Right ventricle myocardium superior (tissue), 1 donor: ENCODE results near the gene PRKD3. TPM values are rescaled to one million over a fixed set of nuclear protein-coding genes. Genes with fewer than 3 reads are reported as not detected.
"Not testable (repeated sequence)": the region's sequence is repeated elsewhere in the genome, so short reads cannot be mapped to it uniquely, and the experiment has no call there.

ENCODE experiments used
- ATAC-seq: fragments of 200-7000 bp; cut with Tn5 transposase; one replicate; pipeline ENCODE4 v1.9.1; 2020; ENCODE audit warnings: mild to moderate bottlenecking; ENCODE audit not compliant: poor library complexity
- DNase-seq: peaks from one replicate; pipeline ENCODE4 v3.0.0-alpha.2; 2020
- intact Hi-C: fragments of 100-400 bp; cut with DNase I; formaldehyde crosslinking; loops from one replicate; pipeline ENCODE4 v1.11.2; 2022
- total RNA-seq: library from RNA; stranded (reverse); fragmentation: NEBNext Ultra II Directional; extraction: Animal tissue kit (Norgen Biotek cat#: 25700); gene quantifications from one replicate; pipeline ENCODE4 v1.2.1, GENCODE V29; 2021
- donor health status: DM: no; HTN: yes; CAD: no; lungs with severe emphysema.

Gene PRKD3
- total RNA-seq, 1 donor from 2014 or later: 10.4 TPM

DNA sequence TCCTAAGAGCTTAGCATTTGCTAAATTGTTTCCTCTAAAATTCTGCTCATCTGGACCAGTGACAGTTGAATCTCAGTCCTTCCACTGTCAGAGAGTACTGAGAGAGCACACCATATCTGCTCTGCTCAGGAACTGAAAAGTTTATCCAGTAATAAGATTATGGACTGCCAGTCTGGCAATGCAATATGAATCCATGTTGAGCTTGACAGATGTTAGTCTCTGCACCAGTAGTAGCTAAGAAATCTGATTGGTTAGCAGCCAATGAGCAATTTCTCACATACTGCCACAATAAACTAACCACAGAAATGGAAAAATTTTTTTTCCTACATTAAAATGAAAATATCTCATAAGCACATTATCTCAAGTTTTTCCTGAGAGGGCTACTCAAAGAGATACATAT lies 2.3 kb downstream of the PRKD3 start:
- ATAC-seq: no peak
- intact Hi-C loops: loop anchor here (10.0 kb wide), 1 partner anchor 1052 kb away; the partner anchor contains the start of gene ATL2
- no peak for DNase-seq

- intact Hi-C loops: loop anchor here (10.0 kb wide), 1 partner anchor 1054 kb away; the partner anchor contains the start of gene ATL2
- no peak for ATAC-seq
- DNase-seq: no peak
These were observed 3.5 kb downstream of the PRKD3 start for GRCh38 chr2:37321029-37321682.

DNA sequence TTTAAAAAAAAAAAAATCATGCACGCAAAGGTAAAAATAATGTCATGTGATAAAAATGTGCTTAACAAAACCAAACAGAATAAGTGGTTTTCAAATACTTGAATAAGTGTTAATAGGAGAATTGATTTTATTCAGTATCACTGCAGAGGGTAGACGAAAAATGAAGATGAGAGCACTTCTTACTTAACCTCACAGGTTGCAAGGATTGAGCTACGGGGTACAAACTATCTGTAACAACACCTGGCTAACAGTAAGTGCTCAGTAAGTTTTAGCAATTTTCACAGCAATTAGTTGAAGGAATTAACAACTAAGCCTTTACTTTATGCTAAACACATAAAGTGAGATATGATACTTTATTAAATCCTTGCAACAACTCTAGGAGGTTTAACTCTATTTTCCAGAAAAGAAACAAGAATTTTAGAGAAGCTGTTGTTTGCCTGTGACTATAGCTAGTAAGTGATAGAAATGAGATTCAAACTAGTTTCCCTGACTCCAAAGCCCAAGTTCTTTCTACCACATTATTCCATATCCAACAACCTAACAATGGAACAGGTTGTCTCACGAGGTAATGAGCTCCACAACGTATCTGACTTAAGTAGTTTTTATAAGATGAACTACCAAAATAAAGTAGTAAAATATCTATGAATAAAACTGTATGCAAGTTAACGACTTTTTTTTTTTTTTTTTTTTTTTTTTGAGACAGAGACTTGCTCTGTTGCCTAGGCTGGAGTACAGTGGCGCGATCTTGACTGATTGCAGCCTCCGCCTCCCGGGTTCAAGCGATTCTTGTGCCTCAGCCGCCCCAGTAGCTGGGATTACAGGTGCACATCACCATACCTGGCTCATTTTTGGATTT lies 4.7 kb downstream of the PRKD3 start:
- DNase-seq (no peak), ATAC-seq (no peak)
- intact Hi-C loops: loop anchor here (10.0 kb wide), 1 partner anchor 1055 kb away; the partner anchor contains the start of gene ATL2

DNA sequence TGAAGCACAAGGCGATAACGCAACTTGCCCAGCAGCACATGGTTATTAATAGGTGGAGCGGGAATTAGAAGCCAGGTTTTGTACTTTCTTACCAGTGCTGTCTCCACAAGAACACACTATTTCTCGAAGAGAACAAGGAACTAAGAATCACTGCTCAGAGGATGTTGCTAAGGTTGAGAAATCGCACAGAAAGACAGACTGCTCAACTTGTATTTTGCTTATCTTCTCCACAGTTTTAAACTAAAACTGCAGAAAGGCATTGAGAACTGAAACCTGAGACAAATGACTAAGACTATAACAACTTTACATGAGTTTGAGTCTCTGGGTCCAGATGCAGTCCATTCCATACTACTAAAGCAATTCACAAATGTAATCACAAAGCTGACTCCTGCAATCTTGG lies 6.2 kb downstream of the PRKD3 start:
- intact Hi-C loops: no loop called here
- no peak for DNase-seq
- peak; percentile 23 for ATAC-seq

GRCh38 chr2:37317746-37318145 lies 6.9 kb downstream of the PRKD3 start:
- no peak for DNase-seq
- intact Hi-C loops: no loop called here
- ATAC-seq: no peak

DNA sequence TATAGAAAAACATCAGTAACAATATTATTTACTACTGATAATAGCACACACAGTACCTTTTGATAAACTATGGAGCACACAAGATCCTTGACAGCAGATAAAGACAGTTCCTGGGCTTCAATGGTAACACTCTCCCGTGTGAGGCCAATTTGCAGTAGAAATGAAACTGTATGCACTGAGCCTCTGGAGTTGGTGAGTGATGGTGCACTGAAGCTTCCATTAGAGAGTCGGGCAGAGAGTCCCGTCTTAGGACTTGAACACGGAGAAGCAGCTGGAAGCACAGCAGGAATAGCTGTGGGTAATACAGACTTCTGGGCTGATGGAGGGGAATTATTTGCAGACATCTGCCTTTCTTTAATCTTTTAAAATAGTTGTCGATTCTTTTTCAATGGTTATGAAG lies 8.5 kb downstream of the PRKD3 start:
- ATAC-seq (no peak), DNase-seq (no peak)
- intact Hi-C loops: no loop called here

DNA sequence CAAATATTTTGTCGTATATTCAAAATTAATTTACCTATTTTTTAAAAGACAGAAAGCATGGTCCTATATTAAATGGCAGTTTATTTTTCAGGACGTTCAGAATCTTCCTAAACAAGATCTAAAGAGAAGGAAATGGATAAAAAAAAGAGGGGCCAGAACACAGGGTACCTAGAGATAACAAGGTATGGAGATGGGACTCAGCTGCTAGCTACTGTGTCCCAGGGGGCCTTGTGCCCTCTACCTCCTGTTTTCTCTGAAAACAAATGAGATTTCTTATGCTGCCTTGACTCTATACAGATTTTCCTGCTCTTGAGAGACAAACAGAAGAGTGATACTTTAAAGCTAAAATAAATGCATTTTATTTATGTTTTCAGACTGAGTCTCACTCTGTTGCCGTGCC lies 9.3 kb downstream of the PRKD3 start:
- intact Hi-C loops: no loop called here
- DNase-seq: no peak
- no peak for ATAC-seq

DNA sequence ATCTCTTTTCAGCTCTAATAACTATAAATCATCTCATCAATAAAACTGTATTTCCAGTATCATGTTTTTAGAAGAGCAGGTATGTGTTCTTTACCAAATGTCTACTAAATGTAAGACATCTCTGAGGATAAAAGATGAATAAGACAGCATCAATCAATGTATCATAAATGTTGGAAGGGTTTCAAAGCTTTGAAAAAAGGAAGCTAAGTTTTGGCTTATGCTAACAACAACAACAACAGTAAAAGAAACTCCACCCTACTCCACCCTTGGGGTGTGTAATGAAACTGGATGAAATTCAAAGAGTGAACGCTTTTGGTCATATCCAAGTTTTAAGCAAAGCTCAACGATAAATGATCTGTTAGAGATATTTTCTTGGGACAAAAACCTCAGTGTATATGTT lies 17.1 kb downstream of the PRKD3 start:
- DNase-seq: no peak
- intact Hi-C loops: no loop called here
- no peak for ATAC-seq

GRCh38 chr2:37306024-37306423 lies 18.6 kb downstream of the PRKD3 start:
- DNase-seq: no peak
- no peak for ATAC-seq
- intact Hi-C loops: no loop called here

DNA sequence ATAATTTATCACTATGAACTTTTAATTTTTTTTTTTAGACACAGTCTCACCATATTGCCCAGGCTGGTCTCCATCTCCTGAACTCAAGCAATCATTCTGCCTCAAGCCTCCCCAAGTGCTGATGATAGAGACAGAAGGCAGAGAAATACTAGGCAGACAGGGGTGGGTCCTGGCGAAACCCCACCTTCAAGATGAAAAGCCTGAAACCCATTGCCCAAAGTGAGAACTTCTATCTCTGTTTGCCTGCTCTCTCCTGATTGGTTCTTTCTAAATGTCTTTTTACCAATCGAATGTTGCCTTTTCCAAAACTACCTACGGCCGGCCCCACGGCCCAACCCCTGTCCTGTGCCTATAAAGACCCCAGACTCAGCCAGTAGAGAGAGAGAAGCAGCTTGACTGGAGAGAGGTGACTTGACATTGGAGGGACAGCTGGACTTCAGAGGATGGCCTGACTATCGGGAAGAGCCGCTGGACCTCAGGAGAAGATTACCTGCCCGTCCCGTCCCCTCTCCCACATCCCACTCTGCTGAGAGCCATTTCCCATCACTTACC lies 21.9 kb downstream of the PRKD3 start:
- ATAC-seq (no peak), DNase-seq (no peak)
- intact Hi-C loops: no loop called here

DNA sequence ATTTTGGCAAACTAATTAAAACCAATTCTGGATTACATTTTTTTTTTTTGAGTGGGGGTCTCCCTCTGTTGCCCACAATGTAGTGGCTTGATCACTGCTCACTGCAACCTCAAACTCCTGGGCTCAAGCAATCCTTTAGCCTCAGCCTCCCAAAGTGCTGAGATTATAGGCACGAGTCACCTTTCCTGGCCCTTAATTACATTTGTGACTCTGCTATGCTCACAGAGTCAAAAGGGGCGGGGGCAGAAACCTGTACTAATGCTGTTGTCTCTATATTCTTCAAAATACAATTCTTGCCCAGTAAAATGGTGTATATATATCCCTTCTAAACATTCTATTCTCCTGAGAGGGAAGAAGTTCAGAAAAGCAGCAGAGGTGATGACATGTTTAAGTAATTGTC lies 23.2 kb downstream of the PRKD3 start:
- no peak for DNase-seq
- ATAC-seq: no peak
- intact Hi-C loops: no loop called here

GRCh38 chr2:37300578-37300977 lies 24.1 kb downstream of the PRKD3 start:
- no peak for DNase-seq
- intact Hi-C loops: no loop called here
- no peak for ATAC-seq

- intact Hi-C loops: no loop called here
- no peak for ATAC-seq
- DNase-seq: no peak
These were observed 24.5 kb downstream of the PRKD3 start for GRCh38 chr2:37300146-37300545.

DNA sequence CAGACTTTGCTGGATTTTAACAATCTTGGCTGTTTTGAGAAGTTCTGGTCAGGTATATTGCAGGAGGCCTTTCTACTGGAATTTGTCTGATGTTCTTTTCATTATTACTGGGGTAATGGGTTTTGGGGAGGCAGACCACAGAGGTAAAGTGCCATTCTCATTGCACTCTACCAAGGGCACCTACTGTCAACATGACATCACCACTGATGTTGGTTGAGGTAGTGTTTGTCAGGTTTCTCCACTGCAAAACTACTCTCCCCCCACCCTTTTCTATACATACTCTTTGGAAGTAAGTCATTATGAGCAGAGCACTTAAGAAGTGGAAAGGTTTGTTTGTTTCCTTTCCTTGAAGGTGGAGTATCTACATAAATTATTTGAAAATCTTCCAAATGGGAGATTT lies 27.0 kb downstream of the PRKD3 start:
- ATAC-seq: no peak
- no peak for DNase-seq
- intact Hi-C loops: no loop called here

DNA sequence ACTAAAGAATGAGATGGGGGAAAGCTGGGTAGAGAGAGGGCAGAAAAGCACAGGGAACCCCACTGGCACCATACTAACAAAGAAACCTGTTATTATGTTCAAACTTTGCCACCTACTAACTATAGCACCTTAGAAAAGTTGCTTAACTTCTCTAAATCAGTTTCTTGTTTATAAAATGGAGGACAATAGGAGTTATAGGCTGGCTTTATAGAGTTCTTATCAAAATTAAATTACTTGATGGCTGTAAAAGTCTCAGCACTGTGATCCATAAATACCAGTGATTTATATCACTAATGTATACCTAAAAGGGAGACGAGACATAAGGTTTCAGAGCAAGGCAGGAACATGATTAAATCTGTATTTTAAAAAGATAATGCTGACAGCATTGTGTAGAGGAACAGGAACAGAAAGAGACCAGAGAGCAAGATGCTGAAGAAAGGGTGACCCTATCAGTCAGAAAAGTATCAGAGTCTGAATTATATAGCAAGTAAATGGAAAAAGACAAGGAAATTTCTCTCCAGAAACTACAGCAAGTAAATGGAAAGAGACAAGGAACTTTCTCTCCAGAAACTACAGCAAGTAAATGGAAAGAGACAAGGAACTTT lies 29.1 kb downstream of the PRKD3 start:
- ATAC-seq: no peak
- no peak for DNase-seq
- intact Hi-C loops: no loop called here

DNA sequence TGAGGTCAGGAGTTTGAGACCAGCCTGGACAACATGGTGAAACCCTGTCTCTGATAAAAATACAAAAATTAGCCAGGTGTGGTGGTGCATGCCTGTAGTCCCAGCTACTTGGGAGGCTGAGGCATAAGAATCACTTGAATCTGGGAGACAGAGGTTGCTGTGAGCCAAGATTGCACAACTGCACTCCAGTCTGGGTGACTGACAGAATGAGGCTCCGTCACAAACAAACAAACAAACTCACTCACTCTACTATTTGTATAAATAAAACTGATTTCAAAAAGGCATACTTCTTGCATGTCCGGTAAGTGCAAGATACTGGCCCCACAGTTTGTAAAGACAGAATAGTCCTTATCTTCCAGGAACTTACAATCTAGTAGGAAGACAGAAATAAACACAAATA lies 29.8 kb downstream of the PRKD3 start:
- DNase-seq, ATAC-seq, intact Hi-C loops: not testable (repeated sequence)

GRCh38 chr2:37291680-37292079 lies 33.0 kb downstream of the PRKD3 start:
- no peak for ATAC-seq
- no peak for DNase-seq
- intact Hi-C loops: no loop called here

DNA sequence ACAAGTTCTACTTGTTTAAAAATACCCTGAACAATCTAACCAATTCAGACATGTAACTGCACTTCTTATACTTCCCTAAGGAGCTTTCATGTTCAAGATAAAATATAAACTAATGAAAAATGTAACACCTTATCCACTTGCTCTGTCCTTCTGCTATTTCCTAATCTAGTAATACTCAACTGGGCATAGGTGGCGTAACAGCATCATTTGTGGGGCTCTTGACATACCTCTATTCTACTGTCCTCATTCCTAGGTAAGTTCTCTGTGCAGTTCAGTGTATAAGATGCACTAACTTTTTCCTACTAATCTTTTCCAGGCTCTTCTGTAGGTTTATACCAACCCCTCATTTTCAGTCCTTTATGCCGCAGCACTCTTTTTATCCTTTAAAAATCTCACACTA lies 36.7 kb downstream of the PRKD3 start:
- no peak for DNase-seq
- intact Hi-C loops: no loop called here
- no peak for ATAC-seq

GRCh38 chr2:37284381-37284780 lies 40.3 kb downstream of the PRKD3 start:
- ATAC-seq (no peak), DNase-seq (no peak)
- intact Hi-C loops: no loop called here

GRCh38 chr2:37283207-37283606 lies 41.4 kb downstream of the PRKD3 start:
- ATAC-seq: no peak
- intact Hi-C loops: no loop called here
- no peak for DNase-seq
